ENCODE data around the gene SRRM3. TPM values are rescaled to one million over a fixed set of nuclear protein-coding genes. Genes with fewer than 3 reads are reported as not detected.
"Not testable (repeated sequence)": the region's sequence is repeated elsewhere in the genome, so short reads cannot be mapped to it uniquely, and the experiment has no call there.

Gene SRRM3
- polyA plus RNA-seq, 3 donors = 1.9 to 9.4 (median 1.9) TPM

DNA sequence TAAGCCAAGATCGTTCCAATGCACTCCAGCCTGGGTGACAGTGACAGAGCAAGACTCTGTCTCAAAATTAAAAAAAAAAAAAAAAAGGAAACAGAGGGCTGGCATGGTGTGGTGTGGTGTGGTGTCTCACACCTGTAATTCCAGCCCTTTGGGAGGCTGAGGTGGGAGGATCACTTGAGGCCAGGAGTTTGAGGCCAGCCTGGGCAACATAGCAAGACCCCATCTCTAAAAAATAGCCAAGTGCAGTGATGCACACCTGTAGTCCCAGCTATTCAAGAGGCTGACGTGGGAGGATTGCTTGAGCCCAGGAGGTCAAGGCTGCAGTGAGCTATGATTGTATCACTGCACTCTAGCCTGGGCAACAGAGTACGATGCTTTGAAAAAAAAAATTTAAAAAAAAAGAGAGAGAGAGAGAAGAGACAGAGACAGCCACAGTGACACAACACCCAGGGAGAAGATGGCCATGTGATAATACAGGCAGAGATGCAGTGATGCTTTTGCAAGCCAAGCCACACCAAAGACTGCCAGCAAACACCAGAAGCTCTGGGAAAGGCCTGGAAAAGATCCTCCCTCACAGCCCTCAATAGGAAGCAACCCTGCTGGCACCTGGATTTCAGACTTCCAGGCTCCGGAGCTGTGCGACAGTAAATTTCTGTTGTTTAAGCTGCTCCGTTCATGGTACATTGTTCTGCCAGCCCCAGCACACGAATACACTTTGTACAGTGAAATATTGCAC lies 19.3 kb upstream of the SRRM3 start:
- H3K27ac ChIP-seq (ENCODE audit: low read depth, low read length) = no peak overlapping the region
- 76 to 85% (median 80%) methylated on average over 7 of the region's 7 CpGs for WGBS, 3 donors

DNA sequence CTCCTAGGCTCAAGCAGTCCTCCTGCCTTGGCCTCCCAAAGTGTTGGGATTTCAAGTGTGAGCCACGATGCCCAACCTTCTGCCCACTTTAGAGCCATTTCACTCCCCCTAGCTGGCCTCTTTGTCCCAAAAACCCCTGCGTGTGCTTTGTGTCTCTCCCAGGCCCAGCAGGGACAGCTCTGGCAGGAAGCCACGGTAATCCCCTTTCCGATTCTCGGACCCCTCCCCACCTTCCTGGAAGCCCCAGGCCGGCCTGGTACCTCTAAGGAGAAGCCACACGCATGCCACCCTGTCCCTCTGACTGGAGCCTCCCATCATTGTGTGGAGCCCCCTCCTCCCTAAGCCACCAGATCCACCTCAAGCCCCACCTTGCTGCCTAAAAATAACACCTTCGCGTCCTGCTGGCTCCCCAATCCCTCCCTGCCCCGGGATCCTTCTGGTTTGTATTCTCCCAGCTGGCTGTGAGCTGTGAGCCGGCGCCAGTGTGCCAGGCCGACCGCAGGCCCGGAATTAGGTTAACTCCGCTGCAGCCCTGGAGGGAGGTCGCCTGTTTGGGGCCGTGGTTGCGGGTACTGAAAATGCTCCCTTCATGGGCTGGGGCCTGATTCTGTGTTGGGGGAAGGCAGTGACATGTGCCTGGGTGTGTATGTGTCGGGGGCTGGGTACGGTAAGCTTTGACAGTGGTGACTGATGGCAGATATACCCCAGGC lies 16.4 kb upstream of the SRRM3 start:
- no peak overlapping the region for H3K27ac ChIP-seq (ENCODE audit: low read depth, low read length)
- 48 to 53% (median 49%) methylated on average over 21 of the region's 21 CpGs for WGBS, 3 donors

DNA sequence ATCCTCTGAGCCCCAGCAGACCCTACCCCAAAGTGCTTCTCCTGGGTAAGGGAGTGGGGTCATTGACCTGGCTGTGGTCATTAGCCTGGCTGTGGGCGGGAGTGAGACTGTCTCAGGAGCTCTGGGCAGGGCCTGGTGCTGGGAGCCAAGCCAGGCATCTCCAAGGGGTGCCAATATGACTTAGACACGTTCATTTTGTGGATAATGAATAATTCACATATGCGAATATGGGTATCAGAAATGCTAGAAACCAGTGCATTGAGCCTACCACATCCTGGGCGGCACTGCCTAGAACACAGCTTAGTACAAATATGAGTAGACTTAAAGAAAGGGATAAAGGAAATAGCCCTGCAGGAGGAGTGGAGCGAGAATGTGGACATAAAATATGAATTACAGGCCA lies 14.4 kb upstream of the SRRM3 start:
- WGBS, 3 donors = 62 to 71% (median 66%) methylated on average over 5 of the region's 5 CpGs

DNA sequence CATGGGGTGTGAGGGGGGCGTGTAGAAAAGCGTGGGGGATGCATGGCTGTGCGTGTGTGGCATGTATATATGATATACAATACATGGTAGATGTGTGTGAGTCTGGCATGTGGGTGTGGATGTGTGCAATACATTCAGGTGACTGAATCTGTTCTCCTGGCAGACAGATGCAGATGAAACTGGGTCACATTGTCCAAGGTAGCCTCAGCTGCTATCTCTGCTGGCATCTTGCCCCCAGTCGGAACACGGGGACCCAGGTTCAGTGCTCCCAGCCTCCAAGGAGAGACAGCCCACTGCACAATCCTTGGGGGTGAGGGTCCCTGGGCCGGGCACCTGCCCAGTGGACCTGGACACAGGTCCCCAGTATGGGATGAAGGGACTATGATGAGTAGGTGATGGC lies 12.4 kb upstream of the SRRM3 start:
- WGBS, 3 donors = 58 to 87% (median 75%) methylated on average over 6 of the region's 6 CpGs

More for the DNA sequence above, 14.4 kb upstream of the SRRM3 start:
- H3K27ac ChIP-seq (ENCODE audit: low read depth, low read length) = no peak overlapping the region

DNA sequence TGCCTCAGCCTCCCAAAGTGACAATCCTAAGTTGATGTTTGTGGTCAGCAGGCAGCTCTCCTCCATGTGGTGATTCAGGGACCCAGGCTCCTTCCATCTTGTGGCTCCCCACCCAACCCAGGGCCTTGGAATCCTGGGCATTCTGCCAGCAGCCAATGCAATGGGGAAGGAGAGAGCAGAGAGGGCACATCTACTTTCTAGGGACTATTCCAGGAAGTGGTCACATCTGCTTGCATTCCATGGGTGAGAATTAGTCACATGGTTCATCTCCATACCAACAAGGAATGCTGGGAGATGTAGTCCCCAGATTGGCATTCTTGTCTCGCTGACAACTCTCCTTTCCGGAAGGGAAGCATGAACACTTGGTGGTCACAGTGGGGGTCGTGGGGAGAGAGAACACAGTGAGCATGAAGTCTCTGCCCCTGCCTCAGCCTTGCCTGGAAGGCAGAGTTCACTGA lies 9.9 kb upstream of the SRRM3 start:
- 36 to 41% (median 37%) methylated on average over 3 of the region's 3 CpGs for WGBS, 3 donors

More for the DNA sequence above, 12.4 kb upstream of the SRRM3 start:
- no peak overlapping the region for H3K27ac ChIP-seq (ENCODE audit: low read depth, low read length)

DNA sequence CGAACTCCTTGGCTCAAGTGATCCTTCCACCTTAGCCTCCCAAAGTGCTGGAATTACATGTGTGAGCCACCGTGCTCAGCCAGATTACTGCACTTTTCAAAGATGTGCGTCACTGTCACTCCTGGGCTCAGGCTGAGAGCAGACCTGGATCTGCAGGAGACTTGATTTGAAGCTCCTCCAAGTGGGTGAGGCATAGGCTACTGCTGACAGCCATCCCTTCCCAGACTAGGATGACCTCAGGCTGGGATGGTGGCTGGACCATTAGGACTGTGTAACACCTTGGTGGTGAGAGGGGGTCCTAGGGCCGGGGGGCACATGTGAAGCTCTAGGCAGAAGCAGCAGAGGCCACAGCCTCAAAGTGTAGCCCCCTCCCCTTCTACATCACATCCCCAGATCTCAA lies 8.2 kb upstream of the SRRM3 start:
- no peak overlapping the region for H3K27ac ChIP-seq (ENCODE audit: low read depth, low read length)
- WGBS, 3 donors = 65 to 75% (median 69%) methylated on average over 4 of the region's 4 CpGs

More for the DNA sequence above, 9.9 kb upstream of the SRRM3 start:
- no peak overlapping the region for H3K27ac ChIP-seq (ENCODE audit: low read depth, low read length)

DNA sequence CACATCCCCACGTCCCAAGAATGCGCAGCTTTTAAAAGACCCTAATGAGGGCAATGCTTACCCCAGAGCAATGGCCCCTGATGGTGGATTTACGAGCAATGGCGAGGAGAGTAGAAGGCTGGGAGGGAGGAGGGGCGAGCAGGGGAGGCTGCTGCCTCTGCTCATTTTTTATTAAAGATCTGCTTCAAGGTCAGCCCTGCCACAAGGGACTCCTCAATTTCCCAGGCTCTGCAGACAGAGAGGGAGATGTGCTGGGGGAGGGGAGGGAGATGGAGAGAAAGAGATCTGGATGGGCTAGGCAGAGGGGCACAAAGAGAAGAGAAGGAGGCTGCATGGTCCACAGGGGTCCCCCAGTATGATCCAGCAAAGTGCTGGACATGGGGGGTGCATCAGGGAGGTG lies 7.8 kb upstream of the SRRM3 start:
- no peak overlapping the region for H3K27ac ChIP-seq (ENCODE audit: low read depth, low read length)
- 15 to 44% (median 21%) methylated on average over 5 of the region's 5 CpGs for WGBS, 3 donors

DNA sequence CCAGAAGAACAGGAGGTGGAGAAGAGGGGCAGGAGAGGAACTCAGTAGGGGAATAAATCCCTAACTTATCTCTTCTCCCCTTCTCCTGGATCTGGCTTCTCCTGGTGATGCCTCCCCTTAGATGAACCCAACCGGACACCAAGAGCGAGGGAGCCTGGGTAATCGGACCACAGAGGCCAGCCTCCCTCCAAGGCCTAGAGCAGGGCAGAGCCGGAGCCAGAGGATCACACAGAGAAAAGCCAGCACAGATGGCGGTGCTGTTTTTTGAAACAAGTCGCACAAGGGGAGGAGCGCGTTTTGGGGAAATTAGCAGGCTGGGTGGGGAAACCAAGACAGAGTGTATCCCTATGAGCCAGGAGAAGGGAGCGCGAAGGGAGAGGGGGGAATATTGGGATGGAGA lies 4.9 kb upstream of the SRRM3 start:
- WGBS, 3 donors = 87 to 93% (median 91%) methylated on average over 10 of the region's 10 CpGs
- no peak overlapping the region for H3K27ac ChIP-seq (ENCODE audit: low read depth, low read length)

DNA sequence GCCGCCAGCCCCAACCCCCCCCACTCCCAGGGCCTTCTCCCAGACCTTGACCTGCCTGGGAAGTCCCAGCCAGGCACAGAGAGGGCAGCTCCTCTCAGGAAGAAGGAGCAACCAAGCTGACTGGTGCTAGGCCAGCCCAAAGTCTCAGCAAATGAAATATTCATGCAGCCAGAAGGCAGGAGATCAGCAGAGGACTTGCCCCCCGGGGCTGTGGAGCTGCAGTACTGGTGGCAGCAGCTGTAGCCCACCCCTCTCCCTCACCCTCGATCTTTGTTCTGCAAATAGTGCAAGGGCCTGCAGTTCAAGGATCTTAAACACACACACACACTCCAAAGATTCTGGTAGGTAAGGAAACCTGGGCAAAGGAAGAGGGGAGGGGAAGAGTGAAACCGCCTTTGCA lies 3.5 kb upstream of the SRRM3 start:
- WGBS, 3 donors = 27 to 39% (median 38%) methylated on average over 4 of the region's 4 CpGs
- H3K27ac ChIP-seq (ENCODE audit: low read depth, low read length) = no peak overlapping the region

DNA sequence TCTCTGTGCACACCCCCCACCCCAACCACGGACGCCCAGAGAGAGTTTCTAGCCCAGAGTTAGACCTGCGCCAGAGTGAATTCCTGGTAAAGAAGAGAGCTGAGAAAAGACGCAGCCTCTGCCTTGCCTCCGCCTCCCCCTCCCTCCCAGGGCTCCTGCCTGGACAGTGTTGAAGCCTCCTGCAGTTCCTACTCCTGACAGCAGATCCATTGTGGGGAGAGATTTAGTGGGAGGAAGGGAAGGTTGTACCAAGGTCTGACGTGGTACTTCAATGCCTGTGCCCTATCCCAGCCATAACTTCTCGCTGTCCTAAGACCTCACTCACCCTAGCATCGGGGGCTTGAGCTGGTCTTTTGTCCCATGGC lies 952 bp downstream of the SRRM3 start:
- no peak overlapping the region for H3K27ac ChIP-seq (ENCODE audit: low read depth, low read length)
- WGBS, 3 donors = 40 to 43% (median 42%) methylated on average over 8 of the region's 8 CpGs

DNA sequence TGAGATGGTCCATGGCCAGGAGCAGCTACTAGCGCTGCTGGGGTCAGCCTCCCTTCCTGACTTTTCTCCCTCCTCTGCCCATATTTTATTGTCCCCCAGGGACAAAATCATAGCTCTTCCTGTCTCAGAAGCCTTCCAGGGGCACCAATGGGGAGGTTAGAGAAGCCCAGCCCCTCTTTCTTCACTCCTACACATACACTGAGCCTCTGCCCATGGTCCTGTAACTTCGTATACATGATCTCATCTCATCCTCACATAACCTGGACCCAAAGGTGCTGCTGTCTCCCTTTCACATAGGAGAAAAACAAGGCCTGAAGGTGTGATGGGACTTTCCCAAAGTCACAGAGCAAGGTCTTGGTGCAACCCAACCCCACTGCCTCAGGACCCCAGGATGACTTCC lies 2.5 kb downstream of the SRRM3 start:
- WGBS, 3 donors = 43 to 60% (median 50%) methylated on average over 2 of the region's 2 CpGs
- H3K27ac ChIP-seq (ENCODE audit: low read depth, low read length) = no peak overlapping the region

DNA sequence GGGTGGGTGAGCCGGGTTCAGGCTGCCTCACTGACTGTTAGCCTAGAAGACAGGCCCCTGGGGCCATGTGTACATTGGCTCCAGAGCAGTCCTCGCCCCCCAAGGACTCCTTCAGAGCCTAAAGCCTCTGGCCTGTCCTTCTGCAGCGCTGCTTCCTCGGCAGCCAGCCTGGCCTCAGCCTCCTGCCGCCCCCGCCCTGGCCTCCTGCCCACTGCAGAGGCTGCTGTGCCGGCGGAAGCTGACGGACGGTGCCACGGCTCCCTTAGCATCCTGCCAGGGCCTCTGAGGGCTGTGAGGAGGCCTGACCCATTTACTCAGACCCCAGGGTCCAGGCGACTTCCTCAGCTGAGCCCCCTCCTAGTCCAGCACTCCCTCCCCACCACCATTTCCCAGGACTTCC lies 4.9 kb downstream of the SRRM3 start:
- H3K27ac ChIP-seq (ENCODE audit: low read depth, low read length) = no peak overlapping the region
- 47 to 54% (median 52%) methylated on average over 12 of the region's 12 CpGs for WGBS, 3 donors

DNA sequence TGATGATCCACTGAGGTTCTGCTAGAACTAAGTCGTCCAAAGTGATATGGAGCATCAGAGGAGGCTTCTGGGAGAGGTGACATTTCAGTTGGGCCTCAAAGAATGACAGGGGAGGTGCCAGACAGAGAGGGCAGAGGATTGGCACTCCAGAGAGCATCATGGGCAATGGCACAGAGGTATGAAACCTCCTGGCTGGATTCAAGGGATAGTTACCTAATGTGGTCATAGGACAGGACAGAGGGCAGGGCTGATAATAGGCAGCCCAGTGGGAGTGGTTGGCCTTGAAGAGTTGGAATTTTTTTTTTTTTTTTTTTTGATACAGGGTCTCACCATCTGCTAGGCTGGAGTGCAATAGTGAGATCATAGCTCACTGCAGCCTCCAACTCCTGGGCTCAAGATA lies 7.6 kb downstream of the SRRM3 start:
- WGBS, 3 donors = 24 to 48% (median 26%) methylated on average over 1 of the region's 1 CpG
- no peak overlapping the region for H3K27ac ChIP-seq (ENCODE audit: low read depth, low read length)

DNA sequence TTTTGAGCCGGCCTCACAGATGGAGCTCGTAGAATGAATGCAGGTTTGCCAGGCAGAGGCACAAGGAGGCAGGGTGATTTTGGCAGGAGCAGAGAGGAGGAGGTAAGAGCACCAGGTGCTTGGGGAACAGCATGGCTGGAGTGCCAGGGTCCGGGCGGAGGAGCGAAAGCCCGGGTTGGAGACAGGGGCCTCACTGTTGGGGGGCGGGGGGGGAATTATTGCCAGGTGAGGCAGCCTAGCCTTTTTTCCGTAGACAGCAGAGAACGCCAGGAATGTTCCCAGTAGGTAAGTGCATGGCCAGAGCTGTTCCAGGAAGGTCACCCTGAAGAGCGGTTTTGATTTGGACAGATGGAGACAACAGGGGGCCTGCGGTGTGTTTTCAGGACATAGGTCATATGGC lies 9.5 kb downstream of the SRRM3 start:
- WGBS, 3 donors = 62 to 74% (median 73%) methylated on average over 11 of the region's 11 CpGs
- no peak overlapping the region for H3K27ac ChIP-seq (ENCODE audit: low read depth, low read length)

DNA sequence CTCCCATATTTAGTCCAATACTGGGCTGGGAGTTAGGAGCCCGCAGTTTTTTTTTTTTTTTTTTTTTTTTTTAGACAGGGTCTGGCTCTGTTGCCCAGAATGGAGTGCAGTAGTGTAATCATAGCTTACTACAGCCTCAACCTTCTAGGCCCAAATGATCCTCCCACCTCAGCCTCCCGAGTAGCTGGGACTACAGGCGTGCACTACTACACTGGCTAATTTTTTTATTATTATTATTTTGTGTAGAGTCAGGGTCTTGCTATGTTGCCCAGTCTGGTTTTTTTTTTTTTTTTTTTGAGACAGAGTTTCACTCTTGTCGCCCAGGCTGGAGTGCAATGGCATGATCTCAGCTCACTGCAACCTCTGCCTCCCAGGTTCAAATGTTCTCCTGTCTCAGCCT lies 13.7 kb downstream of the SRRM3 start:
- H3K27ac ChIP-seq (ENCODE audit: low read depth, low read length) = not testable (repeated sequence)
- WGBS, 3 donors = 81 to 87% (median 86%) methylated on average over 4 of the region's 4 CpGs

DNA sequence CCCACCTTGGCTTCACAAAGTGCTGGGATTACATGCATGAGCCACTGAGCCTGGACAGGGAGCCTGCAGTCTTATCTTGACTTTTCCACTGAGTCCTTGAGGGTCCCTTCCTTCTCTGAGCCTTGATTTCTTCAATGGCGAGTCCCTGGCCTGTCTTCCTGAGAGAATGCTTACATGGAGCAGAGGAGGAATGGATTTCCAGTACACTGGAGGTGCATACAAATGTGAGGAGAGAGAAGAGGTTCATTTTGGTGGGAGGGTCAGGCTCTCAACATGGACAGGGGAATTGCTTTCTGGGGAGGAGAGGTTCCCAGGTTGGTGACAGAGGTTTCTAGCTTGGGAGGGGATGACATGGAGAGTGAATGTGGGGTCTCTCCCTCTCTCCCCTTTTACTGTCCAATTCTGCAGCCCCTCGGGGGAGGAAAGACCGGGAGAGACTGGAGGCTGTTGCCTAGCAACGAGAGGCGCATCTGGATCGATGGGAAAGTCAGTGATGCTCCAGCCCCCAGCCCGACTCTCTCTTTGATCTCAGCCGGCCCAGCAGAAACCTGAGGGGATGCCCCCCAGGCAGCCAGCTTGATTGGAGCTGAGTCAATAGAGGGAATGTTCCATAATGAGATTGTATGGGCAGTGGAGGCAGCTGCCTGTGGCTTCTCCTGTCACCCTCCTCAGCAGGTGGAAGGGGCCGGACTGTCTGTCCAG lies 14.8 kb downstream of the SRRM3 start:
- WGBS, 3 donors = 29 to 38% (median 35%) methylated on average over 9 of the region's 9 CpGs
- no peak overlapping the region for H3K27ac ChIP-seq (ENCODE audit: low read depth, low read length)

DNA sequence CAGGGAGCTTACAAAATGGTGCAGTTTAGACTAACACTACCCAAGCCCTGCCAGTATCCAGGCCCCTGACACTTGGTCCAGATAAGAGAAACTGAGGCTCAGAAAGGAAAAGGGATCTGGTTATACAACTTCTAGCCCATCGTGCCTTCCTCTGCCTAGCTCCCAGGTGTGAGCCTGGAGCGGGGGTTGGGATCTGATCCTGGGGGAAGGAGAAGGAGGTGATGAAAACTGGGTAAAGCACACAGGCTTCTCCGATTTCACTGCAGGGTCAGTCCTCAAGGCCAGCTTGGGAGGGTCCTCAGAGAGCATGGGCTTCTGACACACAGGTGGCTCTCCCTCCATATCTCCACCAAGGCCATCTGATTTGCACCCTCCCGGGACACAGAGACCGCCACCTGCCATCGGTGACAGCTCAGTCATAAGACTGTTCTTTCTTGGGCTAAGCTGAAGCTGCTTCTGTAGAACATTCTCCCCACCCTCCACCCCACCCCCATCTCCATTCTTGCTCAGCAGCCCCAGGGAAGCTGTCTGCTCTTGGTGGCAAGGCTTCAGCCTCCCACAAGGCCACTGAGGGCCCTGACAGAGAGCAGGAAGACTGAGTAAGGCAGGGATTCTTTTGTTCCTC lies 16.4 kb downstream of the SRRM3 start:
- WGBS, 3 donors = 33 to 46% (median 40%) methylated on average over 6 of the region's 6 CpGs
- no peak overlapping the region for H3K27ac ChIP-seq (ENCODE audit: low read depth, low read length)

DNA sequence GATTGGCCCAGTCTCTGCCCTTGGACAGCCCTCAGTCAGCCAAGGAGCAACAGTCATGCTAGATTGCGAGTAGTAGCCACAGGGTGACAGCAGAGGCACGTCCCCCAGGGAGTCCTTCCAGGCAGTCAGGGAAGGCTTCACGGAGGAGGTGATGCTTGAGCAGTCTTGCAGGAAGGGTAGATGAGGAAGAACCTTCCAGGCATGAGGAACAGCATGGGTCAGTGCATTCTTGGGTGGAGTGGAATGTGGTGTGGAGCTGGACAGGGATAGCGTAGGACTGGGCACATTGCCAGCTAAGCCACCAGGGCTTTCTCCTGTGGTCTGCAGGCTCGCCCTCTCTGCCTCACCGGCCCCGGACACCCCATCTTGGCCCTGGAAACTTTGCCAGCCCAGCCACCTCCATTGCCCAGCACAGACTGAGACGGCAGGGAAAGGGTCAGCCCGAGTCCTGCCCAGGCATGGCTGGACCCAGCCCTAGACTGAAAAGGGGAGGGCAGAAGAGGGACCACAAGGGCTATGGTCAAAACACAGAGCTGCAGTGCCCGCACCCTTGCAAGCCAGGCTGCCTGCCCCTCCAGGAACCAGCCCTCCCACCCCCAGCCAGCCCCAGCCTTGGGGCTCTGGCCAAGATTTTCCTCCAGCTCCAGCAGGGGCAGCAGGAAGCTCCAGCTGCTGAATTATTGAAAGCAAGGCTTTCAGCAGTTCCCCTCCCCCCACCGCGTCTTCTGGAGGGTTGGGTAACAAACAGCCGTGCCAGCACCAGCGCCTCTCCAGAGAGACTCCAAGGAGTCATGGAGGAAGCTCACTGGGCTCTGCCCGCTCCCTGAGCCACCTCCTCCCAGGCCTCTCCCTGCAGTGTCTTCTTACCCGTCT lies 18.7 kb downstream of the SRRM3 start:
- no peak overlapping the region for H3K27ac ChIP-seq (ENCODE audit: low read depth, low read length)
- WGBS, 3 donors = 22 to 26% (median 23%) methylated on average over 16 of the region's 16 CpGs
